ENCODE results near the gene ARHGAP23.

- no peak for TF ChIP-seq CTCF (IDR thresholded peaks at IDR 0.05)
- no peak for TF ChIP-seq POLR2A (IDR thresholded peaks at IDR 0.05)
Observed at GRCh38 chr17:38435795-38436194, 7.5 kb downstream of the ARHGAP23 start.
